NCI-H82 (cell line): ENCODE measurements around the gene SHISA4.
A peak's percentile ranks its signal among the peaks of the same experiment; 100 is the strongest.

Experiments
- DNase-seq: peaks from one replicate; lab custom pipeline; 2025; lab: John Stamatoyannopoulos, UW

Gene SHISA4

GRCh38 chr1:201930803-201931202, 42.1 kb downstream of the SHISA4 start:
- no peak for DNase-seq

GRCh38 chr1:201933840-201934430, 45.2 kb downstream of the SHISA4 start:
- peak; percentile 34 for DNase-seq

GRCh38 chr1:201937624-201938213, 49.0 kb downstream of the SHISA4 start:
- no peak for DNase-seq

DNA sequence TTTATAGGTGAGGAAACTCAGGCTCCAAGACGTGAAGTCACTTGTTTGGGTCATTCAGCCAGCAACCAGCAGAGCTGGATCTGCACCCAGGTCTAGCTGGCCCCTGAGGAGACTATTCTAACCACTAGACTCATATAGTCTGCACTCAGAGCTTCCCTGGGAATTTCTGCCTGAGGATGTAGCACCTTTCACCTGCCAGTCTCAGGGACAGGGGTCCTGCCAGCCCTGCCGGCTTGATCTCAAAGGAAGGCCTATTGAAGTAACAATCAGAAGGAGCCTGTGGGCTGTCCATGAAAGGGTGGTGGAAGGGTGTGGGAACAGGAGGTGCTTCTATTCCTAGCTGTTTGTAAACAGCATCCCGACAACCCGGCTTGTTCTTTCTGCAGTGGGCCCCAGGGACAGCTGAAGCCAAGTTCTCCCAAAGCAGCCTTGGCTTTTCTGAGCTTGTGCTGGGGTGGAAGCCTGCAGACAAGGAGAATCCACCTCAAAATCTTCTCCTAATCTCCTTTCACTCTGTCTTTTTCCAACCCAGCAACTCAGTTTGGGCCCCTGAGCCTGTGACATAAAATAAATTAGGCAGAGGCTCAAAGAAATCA, 49.8 kb downstream of the SHISA4 start:
- DNase-seq: peak; percentile 98

- peak; percentile 98 for DNase-seq
Observed at GRCh38 chr1:201939148-201939547, 50.5 kb downstream of the SHISA4 start.

DNA sequence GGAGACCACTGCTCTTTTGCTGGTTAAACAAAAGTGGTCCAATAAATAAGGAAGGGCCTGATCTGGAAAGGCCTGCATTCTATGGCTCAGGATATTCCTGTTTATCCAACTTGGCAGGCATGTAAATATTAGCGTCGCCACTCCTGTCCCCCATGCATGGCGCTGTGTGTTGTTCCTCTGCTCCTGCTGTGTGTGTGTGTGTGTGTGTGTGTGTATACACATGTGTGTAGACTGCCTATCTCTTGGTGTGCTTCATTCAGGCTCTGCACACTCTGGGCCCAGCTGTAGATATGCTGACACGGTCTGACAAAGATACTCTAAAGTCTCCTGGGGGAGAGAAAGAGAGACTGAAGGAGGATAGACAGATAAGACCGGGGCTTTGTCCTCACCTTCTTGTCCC, 50.9 kb downstream of the SHISA4 start:
- DNase-seq: peak; percentile 89

- DNase-seq: peak; percentile 74
Observed at GRCh38 chr1:201940316-201940715, 51.6 kb downstream of the SHISA4 start.

GRCh38 chr1:201941420-201942128, 52.9 kb downstream of the SHISA4 start:
- DNase-seq: peak; percentile 99

- DNase-seq: no peak
Observed at GRCh38 chr1:201942129-201942495, 53.4 kb downstream of the SHISA4 start.
